Ishikawa (cell line): ENCODE data around the gene COL23A1.

ENCODE experiments used
- CEBPB ChIP-seq: IDR thresholded peaks from 2 replicates; pipeline ENCODE4 v1.6.1; 2012
- CREB1 ChIP-seq: IDR thresholded peaks from 2 replicates; pipeline ENCODE4 v1.6.1; 2012; ENCODE audit warnings: low read depth
- EGR1 ChIP-seq: IDR thresholded peaks from 2 replicates; pipeline ENCODE4 v1.6.1; 2012
- EP300 ChIP-seq: IDR thresholded peaks from 2 replicates; pipeline ENCODE4 v1.6.1; 2012; ENCODE audit warnings: borderline replicate concordance
- FOXM1 ChIP-seq: IDR thresholded peaks from 2 replicates; pipeline ENCODE4 v1.6.1; 2012; ENCODE audit warnings: low read depth, borderline replicate concordance
- MAX ChIP-seq: IDR thresholded peaks from 2 replicates; pipeline ENCODE4 v1.6.1; 2012
- NFIC ChIP-seq: IDR thresholded peaks from 2 replicates; pipeline ENCODE4 v1.6.1; 2012
- RAD21 ChIP-seq: IDR thresholded peaks from 2 replicates; pipeline ENCODE4 v1.6.1; 2012; ENCODE audit warnings: low read depth
- REST ChIP-seq: IDR thresholded peaks from 2 replicates; pipeline ENCODE4 v1.6.1; 2012; ENCODE audit warnings: low read depth, mild to moderate bottlenecking
- TAF1 ChIP-seq: IDR thresholded peaks from 2 replicates; pipeline ENCODE4 v1.6.1; 2012; ENCODE audit warnings: low read depth, mild to moderate bottlenecking
- TCF12 ChIP-seq: IDR thresholded peaks from 2 replicates; pipeline ENCODE4 v1.6.1; 2012; ENCODE audit warnings: low read depth
- TEAD4 ChIP-seq: IDR thresholded peaks from 2 replicates; pipeline ENCODE4 v1.6.1; 2012
- USF1 ChIP-seq: IDR thresholded peaks from 2 replicates; pipeline ENCODE4 v1.6.1; 2012
- YY1 ChIP-seq: IDR thresholded peaks from 2 replicates; pipeline ENCODE4 v1.6.1; 2012; ENCODE audit warnings: low read depth
- ZBTB7A ChIP-seq: IDR thresholded peaks from 2 replicates; pipeline ENCODE4 v1.6.1; 2012; ENCODE audit warnings: low read depth

Gene COL23A1

GRCh38 chr5:178473854-178474253 is 116.3 kb downstream of the COL23A1 start:
- TF ChIP-seq REST: no peak
- TF ChIP-seq RAD21: no peak
- no peak for TF ChIP-seq FOXM1
- TF ChIP-seq EGR1: no peak
- no peak for TF ChIP-seq CEBPB
- TF ChIP-seq TEAD4: no peak
- no peak for TF ChIP-seq CREB1
- no peak for TF ChIP-seq YY1
- no peak for TF ChIP-seq NFIC
- TF ChIP-seq TAF1: no peak
- no peak for TF ChIP-seq EP300

GRCh38 chr5:178472138-178472537 is 118.1 kb downstream of the COL23A1 start:
- peak; percentile 40; the same call in 1 of the 2 replicates for TF ChIP-seq TCF12
- TF ChIP-seq NFIC: 0 out of 2 replicates have a peak, but pooled peaks have one; percentile 14
- TF ChIP-seq FOXM1: no peak

GRCh38 chr5:178471711-178472110 is 118.5 kb downstream of the COL23A1 start:
- TF ChIP-seq YY1 (no peak), EGR1 (no peak), REST (no peak), EP300 (no peak), TCF12 (no peak), FOXM1 (no peak), TAF1 (no peak), CEBPB (no peak), ZBTB7A (no peak), CREB1 (no peak), RAD21 (no peak), USF1 (no peak), MAX (no peak), NFIC (no peak), TEAD4 (no peak)

GRCh38 chr5:178470760-178471025 is 119.5 kb downstream of the COL23A1 start:
- TF ChIP-seq TCF12 (no peak), NFIC (no peak), USF1 (no peak), TEAD4 (no peak), YY1 (no peak), CREB1 (no peak), FOXM1 (no peak)

GRCh38 chr5:178469975-178470759 is 120.0 kb downstream of the COL23A1 start:
- TF ChIP-seq EGR1 (no peak), ZBTB7A (no peak), YY1 (no peak), REST (no peak), TCF12 (no peak), FOXM1 (no peak), CEBPB (no peak), CREB1 (no peak), MAX (no peak), RAD21 (no peak), TAF1 (no peak)
